ENCODE measurements around the gene TENM4. TPM values are rescaled to one million over a fixed set of nuclear protein-coding genes. Genes with fewer than 3 reads are reported as not detected.

TENM4 gene
- total RNA-seq, 1 experiment from 2014 or later = 0.39 TPM

DNA sequence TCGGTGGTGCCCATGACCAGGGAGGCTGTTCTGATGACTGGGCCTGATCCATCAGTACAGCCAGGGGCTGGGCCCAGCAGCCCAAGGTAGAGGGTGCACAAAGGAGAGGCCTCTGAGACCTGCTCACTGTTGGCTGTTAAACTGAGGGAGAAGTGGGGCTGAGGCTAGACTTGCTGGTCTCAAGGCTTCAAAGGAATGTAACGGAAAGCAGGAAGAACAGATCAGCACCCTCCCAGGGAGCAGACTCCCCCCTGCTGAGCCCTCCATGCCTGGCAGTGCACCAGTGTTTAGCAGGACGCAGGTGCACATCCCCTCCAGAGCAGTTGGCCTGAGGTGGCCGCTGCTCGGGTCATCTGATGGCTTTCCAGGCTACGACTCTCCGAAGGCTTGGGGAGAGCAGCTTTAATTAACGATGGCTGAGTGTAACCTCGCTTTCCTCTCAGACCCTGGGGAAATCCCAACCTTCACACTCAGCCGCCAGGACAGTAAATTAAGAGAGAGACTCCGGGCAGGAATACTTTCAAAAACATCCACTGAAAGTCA, 610.5 kb downstream of the TENM4 start:
- H3K27ac ChIP-seq (ENCODE audit: low read length) = no peak overlapping the region
- no peaks in the 10 kb centered on the region for H3K4me1 ChIP-seq (ENCODE audit: control insufficient read depth, insufficient read depth, low read length)
- no peaks in the 10 kb centered on the region for H3K36me3 ChIP-seq (ENCODE audit: control insufficient read depth, insufficient read depth, low read length)
- ChIA-PET POLR2A (no interaction called here), CTCF (no interaction called here)
- DNase-seq (ENCODE audit: low read depth, low spot score) (no peak), ATAC-seq (no peak)
- no peak for TF ChIP-seq REST (IDR thresholded peaks at IDR 0.05; ENCODE audit: insufficient read depth in 1 of 2, low read depth in 2 of 2, low read length in 1 of 2)
- no peak for TF ChIP-seq TCF7L2 (IDR thresholded peaks at IDR 0.05; ENCODE audit: low read depth, low read length)
- no peak for TF ChIP-seq CTCF (IDR thresholded peaks at IDR 0.05)
- no peak for TF ChIP-seq POLR2AphosphoS5 (IDR thresholded peaks at IDR 0.05; ENCODE audit: low read depth, low read length)
- no peak for TF ChIP-seq SIN3A (IDR thresholded peaks at IDR 0.05; ENCODE audit: borderline replicate concordance, insufficient read depth, low read depth, low read length)
- H3K9me3 ChIP-seq (ENCODE audit: control insufficient read depth, insufficient read depth, low read depth, low read length) = no peaks in the 10 kb centered on the region
- no peak overlapping the region for H3K4me3 ChIP-seq (ENCODE audit: low read depth in 2 of 2, low read length in 2 of 2)
- intact Hi-C loops (cut with micrococcal nuclease; ENCODE audit: unreplicated experiment) (no loop called here), in situ Hi-C loops (cut with HindIII; ENCODE audit: low pct_unique_long_range_greater_than_20kb, low sequenced_read_pairs) (no loop called here)
- no TSS peak for BruUV-seq (replicated peaks)
- H3K27me3 ChIP-seq (ENCODE audit: control insufficient read depth, insufficient read depth, low read length) = peaks cover 8% of the 10 kb centered on the region

DNA sequence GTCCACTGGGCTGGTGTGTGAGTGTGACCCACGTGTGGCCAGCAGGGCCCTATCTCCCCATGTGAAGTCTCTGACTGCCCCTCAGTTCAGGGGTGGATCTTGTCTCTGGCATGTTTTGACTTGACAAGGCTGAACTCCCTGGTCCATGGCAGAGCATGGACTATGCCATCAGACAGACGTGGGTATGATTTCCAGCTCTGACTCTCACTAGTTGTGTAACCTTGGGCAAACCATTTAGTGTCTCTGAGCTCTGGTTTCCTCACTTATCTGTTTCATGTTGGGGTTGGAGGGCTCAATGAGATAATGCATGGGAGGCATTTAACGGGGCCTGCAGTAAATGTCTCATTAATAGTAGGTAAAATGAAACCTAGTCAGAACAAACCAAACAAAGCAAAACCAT, 611.7 kb downstream of the TENM4 start:
- Histone ChIP-seq H3K27ac (ENCODE audit: low read length) (no peak overlapping the region), H3K4me1 (ENCODE audit: control insufficient read depth, insufficient read depth, low read length) (no peaks in the 10 kb centered on the region), H3K9me3 (ENCODE audit: control insufficient read depth, insufficient read depth, low read depth, low read length) (no peaks in the 10 kb centered on the region), H3K36me3 (ENCODE audit: control insufficient read depth, insufficient read depth, low read length) (no peaks in the 10 kb centered on the region), H3K27me3 (ENCODE audit: control insufficient read depth, insufficient read depth, low read length) (peaks cover 8% of the 10 kb centered on the region), H3K4me3 (ENCODE audit: low read depth in 2 of 2, low read length in 2 of 2) (no peak overlapping the region)
- ChIA-PET POLR2A (no interaction called here), CTCF (no interaction called here)
- DNase-seq (ENCODE audit: low read depth, low spot score) (no peak), ATAC-seq (no peak)
- in situ Hi-C loops (cut with HindIII; ENCODE audit: low pct_unique_long_range_greater_than_20kb, low sequenced_read_pairs) = no loop called here
- no TSS peak for BruUV-seq (replicated peaks)
- intact Hi-C loops (cut with micrococcal nuclease; ENCODE audit: unreplicated experiment) = no loop called here
- TF ChIP-seq POLR2AphosphoS5 (IDR thresholded peaks at IDR 0.05; ENCODE audit: low read depth, low read length) = no peak
- no peak for TF ChIP-seq REST (IDR thresholded peaks at IDR 0.05; ENCODE audit: insufficient read depth in 1 of 2, low read depth in 2 of 2, low read length in 1 of 2)
